Measurements from ENCODE around the gene PELI1. TPM values are rescaled to one million over a fixed set of nuclear protein-coding genes. Genes with fewer than 3 reads are reported as not detected.
"Not testable (repeated sequence)": the region's sequence is repeated elsewhere in the genome, so short reads cannot be mapped to it uniquely, and the experiment has no call there.

The PELI1 gene
- polyA plus RNA-seq, 4 donors, result 29.8 to 40.1 (median 32.1) TPM

DNA sequence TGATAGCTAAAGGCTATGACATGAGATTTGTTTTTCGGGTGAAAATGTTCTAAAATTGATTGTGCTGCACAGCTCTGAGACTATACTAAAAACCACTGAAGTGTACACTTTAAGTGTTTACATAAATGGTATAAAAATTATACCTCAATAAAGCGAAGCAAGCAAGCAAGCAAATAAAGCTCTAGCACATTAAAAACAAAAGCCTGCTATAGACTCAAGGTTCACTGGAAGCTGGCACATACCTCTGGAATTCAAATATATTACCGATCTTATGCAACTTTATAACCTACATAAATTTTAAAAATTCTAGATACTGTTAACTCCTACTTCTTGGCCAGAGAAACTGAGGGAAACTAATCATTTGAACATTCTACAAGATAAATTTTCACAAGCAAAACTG lies 20.1 kb downstream of the PELI1 start:
- DNase-seq (ENCODE audit: low read depth in 4 of 4, low spot score in 2 of 4), result no peak

- DNase-seq (ENCODE audit: low read depth in 4 of 4, low spot score in 2 of 4), result no peak
Observed at GRCh38 chr2:64123740-64124139, 20.5 kb downstream of the PELI1 start.

GRCh38 chr2:64122358-64122757 lies 21.9 kb downstream of the PELI1 start:
- no peak for DNase-seq (ENCODE audit: low read depth in 4 of 4, low spot score in 2 of 4)

DNA sequence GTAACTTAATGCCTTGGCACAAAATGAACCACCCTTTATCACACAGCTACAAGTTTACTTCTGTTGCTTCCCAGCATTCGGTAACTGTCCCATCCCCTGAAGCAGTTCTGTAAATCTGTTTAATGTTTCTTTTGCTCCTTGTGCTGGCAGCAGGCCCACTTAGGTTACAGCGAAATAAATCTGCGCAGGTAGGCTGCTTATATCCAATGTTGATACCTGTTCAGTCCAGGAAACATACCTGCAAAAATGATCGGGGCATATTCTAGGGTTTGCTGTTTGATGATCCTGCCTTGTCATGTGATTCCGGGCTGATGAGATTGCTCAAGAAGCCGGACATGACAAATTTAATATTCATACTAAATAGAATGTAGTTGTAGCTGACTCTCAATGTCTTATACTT lies 23.3 kb downstream of the PELI1 start:
- no peak for DNase-seq (ENCODE audit: low read depth in 4 of 4, low spot score in 2 of 4)

GRCh38 chr2:64120008-64120407 lies 24.2 kb downstream of the PELI1 start:
- no peak for DNase-seq (ENCODE audit: low read depth in 4 of 4, low spot score in 2 of 4)

- no peak for DNase-seq (ENCODE audit: low read depth in 4 of 4, low spot score in 2 of 4)
Observed at GRCh38 chr2:64119369-64119768, 24.9 kb downstream of the PELI1 start.

- no peak for DNase-seq (ENCODE audit: low read depth in 4 of 4, low spot score in 2 of 4)
Observed at GRCh38 chr2:64115808-64116598, 28.2 kb downstream of the PELI1 start.

- no peak for DNase-seq (ENCODE audit: low read depth in 4 of 4, low spot score in 2 of 4)
Observed at GRCh38 chr2:64114912-64115277, 29.3 kb downstream of the PELI1 start.

DNA sequence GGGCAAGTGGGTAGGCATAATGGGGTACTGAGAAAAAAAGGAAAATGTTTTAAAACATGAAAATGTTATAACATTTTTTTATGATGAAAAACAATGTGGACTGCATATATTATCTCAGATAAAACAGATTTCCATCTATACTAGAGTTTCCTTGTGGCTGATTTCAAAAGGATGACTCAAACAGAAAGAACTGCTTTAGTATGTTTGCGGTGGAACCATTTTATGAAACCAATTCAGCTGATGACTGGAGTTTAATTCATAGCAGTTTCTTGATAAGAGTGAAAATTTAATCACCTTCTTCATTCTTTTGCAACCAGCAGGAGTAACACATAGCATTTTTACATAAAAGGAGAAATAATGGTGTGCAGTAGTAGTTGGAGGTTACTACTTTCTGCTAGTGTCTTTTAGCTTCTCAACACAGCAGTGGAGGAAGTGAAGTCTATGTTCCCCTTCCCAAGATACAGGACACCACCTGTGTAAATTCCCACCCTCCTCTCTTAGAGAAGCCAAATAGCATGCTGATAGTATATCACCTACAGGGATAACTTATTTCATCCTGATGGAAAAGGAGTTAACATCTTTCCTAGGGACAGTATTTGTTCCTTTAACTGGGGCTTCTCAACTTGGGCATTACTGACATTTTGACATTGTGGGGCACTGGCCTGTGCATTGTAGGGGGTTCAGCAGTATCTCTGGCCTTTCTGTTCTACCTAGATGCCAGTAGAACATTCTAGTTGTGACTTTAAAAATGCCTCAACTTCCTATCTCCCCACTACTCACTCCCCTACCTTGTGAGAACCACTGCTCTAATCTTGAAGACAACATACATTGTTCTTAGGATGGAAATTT lies 29.9 kb downstream of the PELI1 start:
- no peak for DNase-seq (ENCODE audit: low read depth in 4 of 4, low spot score in 2 of 4)

DNA sequence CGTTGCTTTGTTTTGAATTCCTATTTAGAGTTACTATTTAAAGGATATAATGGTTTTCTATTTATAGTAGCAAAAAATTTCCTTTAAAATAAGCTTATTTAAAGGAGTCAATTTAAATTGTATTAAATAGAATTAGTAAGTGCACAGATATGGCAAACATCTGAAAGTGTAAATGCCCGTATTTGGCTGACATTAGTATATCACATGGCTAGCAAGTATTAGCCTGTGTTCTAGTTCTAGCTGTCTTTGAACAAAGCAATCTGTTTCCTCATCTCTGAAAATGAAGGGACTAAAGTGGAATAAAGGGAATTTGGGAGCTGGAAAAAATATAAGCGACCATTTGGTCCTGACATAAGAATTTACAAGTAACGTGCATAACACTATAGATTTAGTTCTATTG lies 32.2 kb downstream of the PELI1 start:
- no peak for DNase-seq (ENCODE audit: low read depth in 4 of 4, low spot score in 2 of 4)

DNA sequence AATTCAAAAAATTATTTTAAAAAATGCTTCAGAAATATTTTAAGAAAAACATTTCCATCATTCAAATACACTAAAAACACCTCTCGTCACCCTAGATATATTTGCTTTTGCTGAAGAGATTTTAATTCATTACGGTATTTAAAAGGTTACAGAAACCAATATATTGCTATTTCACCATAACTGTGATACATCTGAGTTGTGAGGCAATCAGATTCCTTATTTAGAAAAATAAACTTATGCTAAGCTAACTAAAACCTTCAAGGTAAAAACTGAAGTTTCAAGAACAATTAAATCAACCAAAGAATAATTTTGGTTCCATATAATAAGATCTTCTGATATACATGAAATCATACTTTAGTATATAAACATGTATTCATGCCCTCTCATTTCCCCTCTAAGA lies 32.8 kb downstream of the PELI1 start:
- no peak for DNase-seq (ENCODE audit: low read depth in 4 of 4, low spot score in 2 of 4)

DNA sequence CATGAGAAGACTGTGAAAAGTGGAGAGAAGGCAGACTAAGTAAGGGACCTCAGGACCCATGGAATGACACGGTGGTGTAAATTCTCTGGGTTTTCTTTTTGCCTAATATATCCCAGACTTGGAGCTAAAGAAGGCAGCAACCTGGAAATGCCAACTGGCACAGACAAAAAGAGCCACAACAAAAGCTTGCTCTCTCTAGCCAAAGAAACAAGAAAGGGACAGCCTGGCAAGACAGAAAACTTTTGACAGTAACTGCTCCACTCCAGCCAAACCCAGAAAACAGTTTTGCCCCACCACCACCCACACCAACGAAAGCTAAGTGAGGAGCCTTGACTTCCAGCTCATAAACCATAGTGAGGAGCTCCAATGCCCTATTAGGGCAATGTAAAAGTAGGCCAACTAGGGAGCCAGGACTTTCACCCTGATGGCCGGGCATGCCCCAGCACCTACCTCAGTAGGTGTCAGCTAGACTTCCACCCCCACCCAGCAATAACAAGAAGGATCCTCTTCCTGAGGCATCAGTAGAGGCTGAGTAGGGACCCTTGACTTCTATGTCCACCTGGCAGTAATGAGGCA lies 35.5 kb downstream of the PELI1 start:
- no peak for DNase-seq (ENCODE audit: low read depth in 4 of 4, low spot score in 2 of 4)

- no peak for DNase-seq (ENCODE audit: low read depth in 4 of 4, low spot score in 2 of 4)
Observed at GRCh38 chr2:64106481-64106880, 37.7 kb downstream of the PELI1 start.

GRCh38 chr2:64105670-64106461 lies 38.4 kb downstream of the PELI1 start:
- DNase-seq (ENCODE audit: low read depth in 4 of 4, low spot score in 2 of 4), result no peak

DNA sequence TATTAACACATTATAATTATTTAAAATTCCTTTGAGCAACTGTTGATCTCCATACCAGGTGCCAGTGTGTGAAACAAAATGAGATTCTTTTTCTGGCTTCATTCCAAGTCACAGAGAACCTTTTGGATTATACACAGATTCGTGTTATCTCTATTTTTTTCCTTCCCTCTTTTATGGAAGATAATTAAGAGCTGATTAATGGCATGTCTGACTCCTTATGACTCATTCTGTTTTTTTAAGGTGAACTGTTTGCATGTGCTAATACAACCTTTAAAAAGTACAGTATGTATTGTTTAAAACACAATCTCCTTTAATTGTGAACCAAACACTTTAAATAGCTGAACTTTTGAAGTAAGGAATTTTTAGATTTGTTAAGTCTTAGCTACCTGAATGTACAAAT lies 39.3 kb downstream of the PELI1 start:
- no peak for DNase-seq (ENCODE audit: low read depth in 4 of 4, low spot score in 2 of 4)

- DNase-seq (ENCODE audit: low read depth in 4 of 4, low spot score in 2 of 4), result not testable (repeated sequence)
Observed at GRCh38 chr2:64102736-64103135, 41.5 kb downstream of the PELI1 start.

DNA sequence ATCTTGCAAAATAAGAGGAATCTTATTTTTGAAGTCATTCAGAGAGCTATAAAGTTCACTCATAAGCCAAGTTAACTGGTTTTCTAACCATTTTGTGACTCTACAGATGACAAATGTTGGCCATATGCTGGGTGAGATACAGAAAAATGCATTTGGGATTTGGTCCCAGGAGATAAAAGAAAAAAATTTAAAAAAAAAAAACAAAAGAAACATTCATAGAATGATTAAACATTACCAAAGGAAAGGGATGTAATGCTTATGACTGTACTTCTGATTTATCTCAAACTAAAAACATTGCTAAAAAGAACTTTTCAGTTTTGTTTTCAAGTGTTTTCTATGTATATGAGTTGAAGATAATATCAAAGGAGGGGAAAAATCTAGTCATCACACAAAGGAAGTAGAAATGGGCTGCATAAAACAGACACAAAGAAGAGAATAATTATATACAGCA lies 43.1 kb downstream of the PELI1 start:
- DNase-seq (ENCODE audit: low read depth in 4 of 4, low spot score in 2 of 4), result no peak

DNA sequence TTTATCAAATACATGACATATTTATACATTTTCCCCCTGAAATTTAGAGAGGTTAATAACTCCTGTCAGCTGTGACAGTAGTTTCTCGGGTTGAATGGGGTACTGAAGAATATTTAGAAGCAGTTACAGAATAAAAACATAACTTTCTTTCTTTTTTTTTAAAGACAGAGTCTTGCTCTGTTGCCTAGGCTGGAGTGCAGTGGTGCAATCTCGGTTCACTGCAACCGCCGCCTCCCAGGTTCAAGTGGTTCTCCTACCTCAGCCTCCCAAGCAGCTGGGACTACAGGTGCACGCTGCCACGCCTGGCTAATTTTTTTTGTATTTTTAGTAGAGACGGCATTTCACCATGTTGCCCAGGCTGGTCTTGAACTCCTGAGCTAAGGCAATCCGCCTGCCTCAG lies 43.6 kb downstream of the PELI1 start:
- DNase-seq (ENCODE audit: low read depth in 4 of 4, low spot score in 2 of 4), result not testable (repeated sequence)

DNA sequence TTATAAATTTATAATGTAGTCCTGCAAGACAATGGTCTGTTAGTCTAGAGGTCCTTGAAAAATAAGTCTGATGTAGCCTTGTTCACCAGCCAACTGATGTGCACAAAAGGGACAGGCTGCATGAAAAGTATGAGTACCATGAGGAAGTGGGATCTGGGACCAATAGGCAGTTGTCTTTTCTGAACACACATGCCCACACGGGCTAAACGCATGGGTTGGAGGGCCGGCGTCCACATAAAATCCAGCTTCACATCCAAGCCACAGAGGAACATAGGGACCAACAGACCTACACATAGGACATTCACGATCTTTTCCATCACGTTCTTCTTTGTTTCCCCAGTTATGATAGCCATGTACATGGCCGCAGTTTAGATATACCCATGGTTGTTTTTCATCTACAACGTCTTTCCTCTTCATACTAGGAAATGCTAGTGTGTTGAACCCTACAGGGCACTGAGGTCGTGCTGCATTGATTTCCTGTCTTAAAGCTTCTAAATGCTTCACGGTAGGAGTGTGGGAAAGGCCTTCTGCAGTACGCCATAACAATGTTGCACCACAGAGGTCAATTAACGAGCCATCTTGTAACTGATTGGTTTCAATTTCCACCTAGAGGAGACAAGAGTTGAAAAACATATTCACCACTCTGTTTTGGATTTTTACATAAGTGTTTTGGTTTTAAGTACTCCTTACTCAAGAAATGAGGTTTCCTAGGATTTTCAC lies 49.4 kb downstream of the PELI1 start:
- DNase-seq (ENCODE audit: low read depth in 4 of 4, low spot score in 2 of 4), result no peak

DNA sequence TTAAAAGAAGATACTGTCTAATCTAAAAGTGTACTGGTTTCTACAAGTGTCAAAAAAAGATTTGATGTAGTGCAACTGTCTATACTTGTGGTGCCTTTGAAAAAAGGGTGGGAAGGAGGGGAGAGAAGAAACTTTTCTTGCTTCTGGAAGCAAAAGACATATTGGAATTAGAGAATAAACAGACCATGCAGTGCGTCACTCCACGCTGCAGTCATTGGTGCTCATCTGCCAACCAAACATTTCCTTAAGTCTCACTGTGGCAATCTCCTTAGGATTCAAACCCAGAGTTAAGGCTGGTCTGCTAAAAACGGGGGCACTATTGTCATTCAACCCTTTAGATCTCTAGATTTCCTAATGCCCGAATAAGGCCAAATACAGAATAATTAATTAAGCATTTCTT lies 50.9 kb downstream of the PELI1 start:
- no peak for DNase-seq (ENCODE audit: low read depth in 4 of 4, low spot score in 2 of 4)

All from left renal cortex interstitium (tissue), 4 donors.